ENCODE results near the gene CLEC4C. TPM values are rescaled to one million over a fixed set of nuclear protein-coding genes. Genes with fewer than 3 reads are reported as not detected.
"Not testable (repeated sequence)": the region's sequence is repeated elsewhere in the genome, so short reads cannot be mapped to it uniquely, and the experiment has no call there.

CLEC4C gene
- total RNA-seq (0.39 TPM in 1 of 2 replicates, not detected in the other), polyA plus RNA-seq (0.63 and 1.4 TPM in 2 replicates), polyA minus RNA-seq (2.1 and 2.9 TPM in 2 replicates)
- total RNA-seq (2013), result 6.0 TPM

DNA sequence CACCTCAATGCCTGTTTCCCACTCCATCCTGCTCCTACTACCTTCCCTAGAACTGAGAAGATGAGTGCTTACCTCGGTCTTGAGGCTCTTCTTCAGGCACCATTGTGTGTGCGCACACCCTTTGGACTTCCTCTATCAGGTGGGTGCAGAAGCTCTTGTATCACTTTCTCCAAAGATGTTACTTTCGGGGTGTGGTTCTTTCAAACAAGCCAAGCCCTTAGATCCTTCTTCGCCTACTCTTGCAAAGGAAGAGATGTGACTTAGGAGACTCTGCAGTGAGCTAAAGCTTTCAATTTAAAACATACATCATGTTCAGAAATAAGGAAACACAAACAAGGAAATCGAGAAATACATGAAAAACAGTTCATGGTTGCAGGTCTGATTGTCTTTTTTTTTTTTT, at the start of gene CLEC4C:
Gene CLEC4C (minus strand): TSS at position 130 of the 400 bp plus-strand sequence. CDS start 27 bp downstream, at position 103.
- CTCF ChIA-PET, result interaction anchor here (0.6 kb wide), 1 partner anchor 54 kb away, joined by 3 read pairs; no protein-coding TSS in a partner anchor
- Mint-ChIP-seq H3K27me3 (peaks cover 8% of the 10 kb centered on the region), H3K4me3 (peak within 1 kb of the TSS; percentile 56), H3K9me3 (ENCODE audit: insufficient read depth) (no peaks in the 10 kb centered on the region), H3K4me1 (peaks cover 12% of the 10 kb centered on the region), H3K27ac (peak within 1 kb of the TSS; percentile 73)
- WGBS (ENCODE audit: insufficient coverage), result 38% methylated on average over 2 of the region's 5 CpGs
- Histone ChIP-seq H3K27me3 (replicated peaks in 1 of 4; ENCODE audit: control extremely low read depth in 1 of 4, control insufficient read depth in 3 of 4, insufficient read depth in 4 of 4, low read length in 3 of 4) (no peaks in the 10 kb centered on the region), H4K20me1 (ENCODE audit: control insufficient read depth, insufficient read depth, low read length, poor library complexity, severe bottlenecking) (no peaks in the 10 kb centered on the region), H3K4me3 (ENCODE audit: control extremely low read depth in 1 of 5, extremely low read depth in 1 of 5, insufficient read depth in 1 of 5, low read depth in 2 of 5, low read length in 4 of 5) (no peak within 1 kb of the TSS), H3K9me3 (ENCODE audit: control extremely low read depth in 1 of 3, control insufficient read depth in 2 of 3, insufficient read depth in 1 of 3, low read length in 2 of 3) (peaks cover 0 to 6% (median 1%) of the 10 kb centered on the region in 3 donors), H3K4me1 (ENCODE audit: control insufficient read depth in 2 of 2, insufficient read depth in 2 of 2, low read length in 2 of 2) (peaks cover 4 to 26% of the 10 kb centered on the region in 2 donors), H3K27ac (ENCODE audit: low read length in 2 of 2) (peak within 1 kb of the TSS in 1 of 2 donors; percentile 20), H2AFZ (ENCODE audit: insufficient read depth, low read depth, low read length, poor library complexity, severe bottlenecking) (no peak within 1 kb of the TSS), H3K9ac (ENCODE audit: low read length) (no peak within 1 kb of the TSS), H3K79me2 (ENCODE audit: control insufficient read depth, insufficient read depth, low read length) (no peaks in the 10 kb centered on the region), H3K36me3 (replicated peaks in 1 of 2; ENCODE audit: control extremely low read depth in 1 of 2, control insufficient read depth in 1 of 2, extremely low read depth in 1 of 2, insufficient read depth in 2 of 2, low read length in 1 of 2) (no peaks in the 10 kb centered on the region), H3K4me2 (replicated peaks; ENCODE audit: low read depth, low read length, poor library complexity, severe bottlenecking) (peak within 1 kb of the TSS; percentile 14)
- POLR2A ChIA-PET, result no interaction called here
- TF ChIP-seq CTCF (IDR thresholded peaks at IDR 0.05) (no peak), EZH2 (IDR thresholded peaks at IDR 0.05; ENCODE audit: borderline replicate concordance, insufficient read depth, low read depth, low read length, poor library complexity, severe bottlenecking) (no peak)
- peak; percentile 10 for DNase-seq
- ATAC-seq (ENCODE audit: low read depth), result no peak
- intact Hi-C loops (cut with micrococcal nuclease), result no loop called here

DNA sequence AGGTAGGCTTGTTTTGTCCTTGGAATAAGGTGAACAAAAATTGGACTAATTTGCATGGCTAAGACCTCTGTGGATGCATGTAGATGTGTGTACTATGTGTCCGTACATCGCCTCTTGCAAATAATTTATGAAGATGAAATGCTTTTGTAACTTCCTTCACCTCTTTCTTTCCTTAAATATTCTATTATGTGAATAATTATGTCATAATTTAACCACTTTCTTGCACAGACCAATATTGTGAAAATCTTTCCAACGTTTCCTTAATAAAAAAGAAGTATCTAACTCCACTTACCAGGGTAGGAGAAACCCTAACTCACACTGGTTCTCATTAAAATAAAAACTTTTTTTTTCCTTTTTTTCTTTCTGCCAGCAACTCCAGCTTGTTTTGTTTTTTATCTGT, 46.0 kb upstream of the CLEC4C start:
- intact Hi-C loops (cut with micrococcal nuclease), result no loop called here
- Histone ChIP-seq H3K4me1 (ENCODE audit: control insufficient read depth in 2 of 2, insufficient read depth in 2 of 2, low read length in 2 of 2) (no peaks in the 10 kb centered on the region), H3K9ac (ENCODE audit: low read length) (no peak overlapping the region), H3K36me3 (replicated peaks in 1 of 2; ENCODE audit: control extremely low read depth in 1 of 2, control insufficient read depth in 1 of 2, extremely low read depth in 1 of 2, insufficient read depth in 2 of 2, low read length in 1 of 2) (no peaks in the 10 kb centered on the region), H3K79me2 (ENCODE audit: control insufficient read depth, insufficient read depth, low read length) (no peaks in the 10 kb centered on the region), H3K4me2 (replicated peaks; ENCODE audit: low read depth, low read length, poor library complexity, severe bottlenecking) (no peak overlapping the region), H3K9me3 (ENCODE audit: control extremely low read depth in 1 of 3, control insufficient read depth in 2 of 3, insufficient read depth in 1 of 3, low read length in 2 of 3) (no peaks in the 10 kb centered on the region), H2AFZ (ENCODE audit: insufficient read depth, low read depth, low read length, poor library complexity, severe bottlenecking) (no peak overlapping the region), H3K27ac (ENCODE audit: low read length in 2 of 2) (no peak overlapping the region), H3K27me3 (replicated peaks in 1 of 4; ENCODE audit: control extremely low read depth in 1 of 4, control insufficient read depth in 3 of 4, insufficient read depth in 4 of 4, low read length in 3 of 4) (no peaks in the 10 kb centered on the region), H4K20me1 (ENCODE audit: control insufficient read depth, insufficient read depth, low read length, poor library complexity, severe bottlenecking) (no peaks in the 10 kb centered on the region), H3K4me3 (ENCODE audit: control extremely low read depth in 1 of 5, extremely low read depth in 1 of 5, insufficient read depth in 1 of 5, low read depth in 2 of 5, low read length in 4 of 5) (no peak overlapping the region)
- Mint-ChIP-seq H3K9me3 (ENCODE audit: insufficient read depth) (no peaks in the 10 kb centered on the region), H3K27me3 (peaks cover 8% of the 10 kb centered on the region), H3K4me1 (no peaks in the 10 kb centered on the region), H3K4me3 (no peak overlapping the region), H3K27ac (no peak overlapping the region)
- TF ChIP-seq EZH2 (IDR thresholded peaks at IDR 0.05; ENCODE audit: borderline replicate concordance, insufficient read depth, low read depth, low read length, poor library complexity, severe bottlenecking), result no peak
- TF ChIP-seq CTCF (IDR thresholded peaks at IDR 0.05), result no peak
- ChIA-PET POLR2A (no interaction called here), CTCF (no interaction called here)
- WGBS (ENCODE audit: insufficient coverage), result no CpG with 5 or more reads among the region's 3 CpGs
- no peak for ATAC-seq (ENCODE audit: low read depth)
- DNase-seq, result no peak

DNA sequence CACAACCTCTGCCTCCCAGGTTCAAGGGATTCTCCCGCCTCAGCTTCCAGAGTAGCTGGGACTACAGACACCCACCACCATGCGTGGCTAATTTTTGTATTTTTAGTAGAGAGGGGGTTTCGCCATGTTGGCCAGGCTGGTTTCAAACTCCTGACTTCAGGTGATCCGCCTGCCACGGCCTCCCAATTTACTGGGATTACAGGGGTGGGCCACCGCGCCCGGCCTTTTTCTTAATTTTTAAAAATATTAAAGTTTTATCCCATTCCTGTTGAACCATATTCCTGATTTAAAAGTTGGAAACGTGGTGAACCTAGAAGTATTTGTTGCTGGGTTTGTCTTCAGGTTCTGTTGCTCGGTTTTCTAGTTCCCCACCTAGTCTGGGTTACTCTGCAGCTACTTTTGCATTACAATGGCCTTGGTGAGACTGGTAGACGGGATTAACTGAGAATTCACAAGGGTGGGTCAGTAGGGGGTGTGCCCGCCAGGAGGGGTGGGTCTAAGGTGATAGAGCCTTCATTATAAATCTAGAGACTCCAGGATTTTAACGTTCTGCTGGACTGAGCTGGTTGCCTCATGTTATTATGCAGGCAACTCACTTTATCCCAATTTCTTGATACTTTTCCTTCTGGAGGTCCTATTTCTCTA, 41.8 kb upstream of the CLEC4C start, which contains the start of gene NANOG:
Gene NANOG (plus strand): TSS at position 519 of the 645 bp plus-strand sequence. CDS start 213 bp downstream, outside the sequence.
- H3K27ac Mint-ChIP-seq, POLR2A ChIA-PET: not testable (repeated sequence)
- H3K27me3 Mint-ChIP-seq, result peaks cover 12% of the 10 kb centered on the region

More for the DNA sequence above, 41.8 kb upstream of the CLEC4C start, which contains the start of gene NANOG:
- ATAC-seq (ENCODE audit: low read depth); H3K79me2 ChIP-seq (ENCODE audit: control insufficient read depth, insufficient read depth, low read length); H3K4me1 ChIP-seq (ENCODE audit: control insufficient read depth in 2 of 2, insufficient read depth in 2 of 2, low read length in 2 of 2); H3K36me3 ChIP-seq (replicated peaks in 1 of 2; ENCODE audit: control extremely low read depth in 1 of 2, control insufficient read depth in 1 of 2, extremely low read depth in 1 of 2, insufficient read depth in 2 of 2, low read length in 1 of 2); intact Hi-C loops (cut with micrococcal nuclease); H3K4me3 ChIP-seq (ENCODE audit: control extremely low read depth in 1 of 5, extremely low read depth in 1 of 5, insufficient read depth in 1 of 5, low read depth in 2 of 5, low read length in 4 of 5); H2AFZ ChIP-seq (ENCODE audit: insufficient read depth, low read depth, low read length, poor library complexity, severe bottlenecking); H3K9me3 ChIP-seq (ENCODE audit: control extremely low read depth in 1 of 3, control insufficient read depth in 2 of 3, insufficient read depth in 1 of 3, low read length in 2 of 3); H3K4me1 Mint-ChIP-seq; H3K9ac ChIP-seq (ENCODE audit: low read length); H3K27ac ChIP-seq (ENCODE audit: low read length in 2 of 2); DNase-seq; H3K4me3 Mint-ChIP-seq; H3K4me2 ChIP-seq (replicated peaks; ENCODE audit: low read depth, low read length, poor library complexity, severe bottlenecking); H3K27me3 ChIP-seq (replicated peaks in 1 of 4; ENCODE audit: control extremely low read depth in 1 of 4, control insufficient read depth in 3 of 4, insufficient read depth in 4 of 4, low read length in 3 of 4); H4K20me1 ChIP-seq (ENCODE audit: control insufficient read depth, insufficient read depth, low read length, poor library complexity, severe bottlenecking); H3K9me3 Mint-ChIP-seq (ENCODE audit: insufficient read depth): not testable (repeated sequence)
- CTCF ChIA-PET, result interaction anchor here (2.1 kb wide), 1 partner anchor 18 kb away, joined by 4 read pairs; no protein-coding TSS in a partner anchor
- no CpG with 5 or more reads among the region's 13 CpGs for WGBS (ENCODE audit: insufficient coverage)

Measured in B cell (primary cell).